Mesenchymal stem cell (in vitro differentiated cells and primary cell): ENCODE measurements around the gene RNF43.

ENCODE experiments used
- DNase-seq: peaks from one replicate; pipeline ENCODE4 v3.0.0-alpha.2; 2013
- H2AFZ ChIP-seq: one replicate; pipeline ENCODE4 v1.6.1; 2013; ENCODE audit warnings: low read depth, mild to moderate bottlenecking, control low read depth, inconsistent platforms, low read length, moderate library complexity
- H2AK5ac ChIP-seq: 2 replicates; pipeline ENCODE4 v1.6.1; 2013; ENCODE audit warnings: low read length, moderate library complexity, mild to moderate bottlenecking, inconsistent platforms; ENCODE audit not compliant: severe bottlenecking
- H2BK120ac ChIP-seq: one replicate; pipeline ENCODE4 v1.6.1; 2013; ENCODE audit warnings: low read depth, mild to moderate bottlenecking, inconsistent platforms, low read length, moderate library complexity
- H2BK12ac ChIP-seq, 2 experiments: one replicate each; pipeline ENCODE4 v1.6.1; 2013; ENCODE audit warnings: inconsistent platforms in 2 of 2, low read length in 2 of 2, mild to moderate bottlenecking in 2 of 2, moderate library complexity in 2 of 2, control low read depth in 1 of 2
- H2BK15ac ChIP-seq: one replicate; pipeline ENCODE4 v1.6.1; 2013; ENCODE audit warnings: mild to moderate bottlenecking, low read depth, inconsistent platforms; ENCODE audit not compliant: poor library complexity, severe bottlenecking
- H2BK5ac ChIP-seq: 2 replicates; pipeline ENCODE4 v1.6.1; 2013; ENCODE audit warnings: low read depth, mild to moderate bottlenecking, low read length, control low read depth, inconsistent platforms; ENCODE audit not compliant: poor library complexity, severe bottlenecking
- H3K14ac ChIP-seq, 2 experiments: one replicate each; pipeline ENCODE4 v1.6.1; 2013; ENCODE audit warnings: inconsistent platforms in 2 of 2, low read length in 2 of 2, control low read depth in 1 of 2, mild to moderate bottlenecking in 1 of 2, moderate library complexity in 1 of 2
- H3K18ac ChIP-seq, 2 experiments: one replicate each; pipeline ENCODE4 v1.6.1; 2013; ENCODE audit warnings: inconsistent platforms in 2 of 2, low read length in 2 of 2, control low read depth in 1 of 2, low read depth in 1 of 2, mild to moderate bottlenecking in 1 of 2
- H3K23ac ChIP-seq, 2 experiments: one replicate each; pipeline ENCODE4 v1.6.1; 2013; ENCODE audit warnings: inconsistent platforms in 2 of 2, low read length in 2 of 2, mild to moderate bottlenecking in 2 of 2, moderate library complexity in 2 of 2, control low read depth in 1 of 2
- H3K27ac ChIP-seq: 2 replicates; pipeline ENCODE4 v1.5.1; 2013; ENCODE audit warnings: mild to moderate bottlenecking, moderate library complexity, low read length, control low read depth, inconsistent platforms; ENCODE audit not compliant: poor library complexity, severe bottlenecking
- H3K27me3 ChIP-seq, 2 experiments: 2 replicates each; pipeline versions ENCODE4 v1.6.1 to v1.7.0; 2013; ENCODE audit warnings: low read length in 2 of 2, mild to moderate bottlenecking in 2 of 2, moderate library complexity in 2 of 2, control low read depth in 1 of 2, inconsistent platforms in 1 of 2; ENCODE audit not compliant: control insufficient read depth in 1 of 2, insufficient read depth in 1 of 2
- H3K36me3 ChIP-seq, 2 experiments: 2 replicates each; pipeline versions ENCODE4 v1.6.1 to v1.7.0; 2013; ENCODE audit warnings: low read length in 2 of 2, control low read depth in 1 of 2, inconsistent platforms in 1 of 2, low read depth in 1 of 2, mild to moderate bottlenecking in 1 of 2; ENCODE audit not compliant: insufficient read depth in 2 of 2, control insufficient read depth in 1 of 2
- H3K4ac ChIP-seq, 2 experiments: one replicate each; pipeline ENCODE4 v1.6.1; 2013; ENCODE audit warnings: inconsistent platforms in 2 of 2, low read length in 2 of 2, mild to moderate bottlenecking in 2 of 2, moderate library complexity in 2 of 2, control low read depth in 1 of 2, low read depth in 1 of 2
- H3K4me1 ChIP-seq: 2 replicates; pipeline ENCODE4 v1.6.1; 2013; ENCODE audit warnings: low read depth, low read length, control low read depth; ENCODE audit not compliant: control insufficient read depth, insufficient read depth
- H3K4me2 ChIP-seq: 2 replicates; pipeline ENCODE4 v1.6.1; 2013; ENCODE audit warnings: low read length, mild to moderate bottlenecking, inconsistent platforms; ENCODE audit not compliant: poor library complexity, severe bottlenecking
- H3K4me3 ChIP-seq, 2 experiments: 2 replicates each; pipeline versions ENCODE4 v1.5.1 to v1.7.0; 2013; ENCODE audit warnings: low read length in 2 of 2, mild to moderate bottlenecking in 2 of 2, control low read depth in 1 of 2, low read depth in 1 of 2; ENCODE audit not compliant: insufficient read depth in 1 of 2
- H3K79me1 ChIP-seq: replicated peaks from 2 replicates; pipeline ENCODE4 v1.6.1; 2013; ENCODE audit warnings: mild to moderate bottlenecking, control low read depth, low read length, inconsistent platforms; ENCODE audit not compliant: poor library complexity, severe bottlenecking
- H3K9ac ChIP-seq: 2 replicates; pipeline ENCODE4 v1.7.0; 2013; ENCODE audit warnings: mild to moderate bottlenecking, low read length, moderate library complexity
- H3K9me3 ChIP-seq: 2 replicates; pipeline ENCODE4 v1.7.0; 2013; ENCODE audit warnings: mild to moderate bottlenecking, low read length; ENCODE audit not compliant: control insufficient read depth
- H4K8ac ChIP-seq: one replicate; pipeline ENCODE4 v1.6.1; 2013; ENCODE audit warnings: inconsistent platforms, mild to moderate bottlenecking, low read length, moderate library complexity
- H4K91ac ChIP-seq: one replicate; pipeline ENCODE4 v1.6.1; 2013; ENCODE audit warnings: mild to moderate bottlenecking, low read length, inconsistent platforms
- WGBS: methylation state at CpG from one replicate; pipeline ENCODE4 v1.1.7; 2013; ENCODE audit warnings: mixed read lengths; 5-methylcytosine and 5-hydroxymethylcytosine counted together

The RNF43 gene

DNA sequence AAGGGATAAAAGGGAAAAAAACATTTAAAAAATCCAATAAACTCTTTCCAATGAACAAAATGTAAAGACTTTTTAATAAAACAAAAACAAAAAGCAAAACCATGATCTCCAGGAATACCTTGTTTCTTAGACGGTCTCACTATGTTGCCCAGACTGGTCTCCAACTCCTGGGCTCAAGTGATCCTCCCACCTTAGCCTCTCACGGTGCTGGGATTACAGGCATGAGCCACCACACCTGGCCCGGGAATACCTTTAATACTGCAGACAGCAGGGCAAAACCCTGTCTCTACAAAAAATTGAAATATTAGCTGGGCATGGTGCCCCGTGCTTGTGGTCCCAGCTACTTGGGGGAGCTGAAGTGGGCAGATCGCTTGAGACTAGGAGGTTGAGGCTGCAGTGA lies 7.9 kb downstream of the RNF43 start:
- Histone ChIP-seq H4K91ac (no peak overlapping the region), H4K8ac (no peak overlapping the region), H3K18ac (no peak overlapping the region), H2AFZ (no peak overlapping the region), H3K23ac (no peak overlapping the region), H2BK12ac (no peak overlapping the region), H2BK15ac (no peak overlapping the region), H3K4me3 (no peak overlapping the region), H2AK5ac (no peak overlapping the region), H3K27ac (no peak overlapping the region), H3K27me3 (no peaks in the 10 kb centered on the region), H3K9ac (no peak overlapping the region), H3K36me3 (no peaks in the 10 kb centered on the region), H3K4ac (no peak overlapping the region), H3K4me1 (no peaks in the 10 kb centered on the region), H3K9me3 (no peaks in the 10 kb centered on the region), H3K4me2 (no peak overlapping the region), H3K14ac (no peak overlapping the region), H2BK5ac (no peak overlapping the region), H2BK120ac (no peak overlapping the region), H3K79me1 (no peaks in the 10 kb centered on the region)
- DNase-seq, result no peak
- 87% methylated on average over 4 of the region's 5 CpGs for WGBS

DNA sequence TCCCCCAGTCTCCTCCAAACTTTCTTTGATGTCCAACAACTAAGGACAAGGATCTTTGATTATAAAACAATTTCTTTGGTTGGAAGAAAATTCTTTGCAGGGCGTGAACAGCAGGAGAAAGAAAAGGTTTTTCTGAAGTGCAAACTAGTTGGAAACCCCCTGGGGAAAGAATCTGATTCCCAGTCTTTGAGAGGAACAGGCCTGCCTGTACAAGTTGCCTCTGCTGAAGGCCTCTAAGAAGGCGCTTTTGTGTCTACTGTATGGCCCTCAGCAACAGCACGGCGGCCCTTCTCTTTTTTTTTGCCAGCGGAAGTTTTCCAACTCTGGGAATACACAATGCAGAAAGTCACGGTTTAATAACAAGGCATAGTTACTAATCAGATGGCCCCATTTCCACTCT lies 14.0 kb downstream of the RNF43 start:
- Histone ChIP-seq H3K4me1 (no peaks in the 10 kb centered on the region), H3K14ac (no peak overlapping the region), H2BK120ac (no peak overlapping the region), H2AFZ (no peak overlapping the region), H3K18ac (no peak overlapping the region), H3K9ac (no peak overlapping the region), H3K27ac (no peak overlapping the region), H3K36me3 (no peaks in the 10 kb centered on the region), H2BK5ac (no peak overlapping the region), H3K4ac (no peak overlapping the region), H2BK12ac (no peak overlapping the region), H4K8ac (no peak overlapping the region), H4K91ac (no peak overlapping the region), H3K9me3 (no peaks in the 10 kb centered on the region), H3K4me2 (no peak overlapping the region), H2BK15ac (no peak overlapping the region), H3K4me3 (no peak overlapping the region), H2AK5ac (no peak overlapping the region), H3K27me3 (peaks cover 9 to 16% of the 10 kb centered on the region in 2 experiments), H3K79me1 (no peaks in the 10 kb centered on the region), H3K23ac (no peak overlapping the region)
- no peak for DNase-seq
- WGBS, result 25% methylated on average over 6 of the region's 6 CpGs

DNA sequence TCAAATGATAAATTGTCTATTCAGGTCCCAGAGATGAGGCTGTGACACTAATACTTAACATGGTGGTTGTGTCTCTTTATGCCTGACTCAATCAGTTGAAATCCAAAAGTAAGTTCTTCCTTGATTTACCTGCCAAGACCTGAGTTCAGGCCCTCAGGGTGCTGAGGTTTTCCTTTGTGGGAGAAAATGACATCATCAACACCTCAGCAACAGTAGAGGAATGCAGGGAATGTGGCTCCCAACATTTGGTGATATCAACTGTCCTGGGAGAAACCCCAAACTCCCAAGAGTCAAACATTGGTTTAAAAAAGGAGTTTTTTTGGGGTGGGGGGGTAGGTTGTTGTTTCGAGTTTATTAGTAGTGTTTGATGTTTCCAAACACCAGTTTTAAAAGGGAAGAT lies 14.7 kb downstream of the RNF43 start:
- WGBS, result 29% methylated on average over 1 of the region's 1 CpG

DNA sequence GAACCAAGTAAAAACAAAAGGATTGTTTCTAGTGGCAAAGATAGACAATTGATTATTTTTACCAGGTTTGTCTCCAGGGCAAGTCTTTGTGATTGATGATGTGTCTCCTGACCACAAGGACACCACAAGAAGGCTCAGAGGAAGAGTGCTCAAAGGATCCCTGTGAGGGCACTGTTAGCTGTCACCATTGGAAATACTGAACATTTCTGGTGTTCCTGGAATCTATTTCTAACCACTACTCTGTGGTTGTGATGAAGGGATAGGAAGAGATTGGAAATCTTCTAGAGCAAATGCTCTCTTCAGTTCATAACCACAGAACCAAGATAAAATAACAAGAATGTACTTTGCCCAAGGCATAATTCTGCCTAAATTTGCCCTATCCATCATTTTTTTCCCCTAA lies 15.3 kb downstream of the RNF43 start:
- H3K36me3 ChIP-seq, result no peaks in the 10 kb centered on the region
- H3K18ac ChIP-seq, result no peak overlapping the region
- H2BK15ac ChIP-seq, result no peak overlapping the region
- no peaks in the 10 kb centered on the region for H3K9me3 ChIP-seq
- no peaks in the 10 kb centered on the region for H3K4me1 ChIP-seq
- no peak overlapping the region for H3K4me2 ChIP-seq
- no peak overlapping the region for H3K27ac ChIP-seq
- H3K23ac ChIP-seq, result no peak overlapping the region
- H3K79me1 ChIP-seq, result no peaks in the 10 kb centered on the region
- no peak overlapping the region for H2AK5ac ChIP-seq
- H3K9ac ChIP-seq, result no peak overlapping the region
- H4K91ac ChIP-seq, result no peak overlapping the region
- H3K27me3 ChIP-seq, result peaks cover 9 to 16% of the 10 kb centered on the region in 2 experiments
- H2BK120ac ChIP-seq, result no peak overlapping the region
- H3K4ac ChIP-seq, result no peak overlapping the region
- H3K14ac ChIP-seq, result no peak overlapping the region
- no peak overlapping the region for H3K4me3 ChIP-seq
- no peak overlapping the region for H2BK5ac ChIP-seq
- no peak overlapping the region for H2BK12ac ChIP-seq
- H2AFZ ChIP-seq, result no peak overlapping the region
- no peak overlapping the region for H4K8ac ChIP-seq
- peak; percentile 13 for DNase-seq

More for the DNA sequence above, 14.7 kb downstream of the RNF43 start:
- no peak overlapping the region for H4K8ac ChIP-seq
- no peak overlapping the region for H3K4me3 ChIP-seq
- H3K9me3 ChIP-seq, result no peaks in the 10 kb centered on the region
- H3K9ac ChIP-seq, result no peak overlapping the region
- no peak overlapping the region for H2AK5ac ChIP-seq
- H2BK12ac ChIP-seq, result no peak overlapping the region
- no peaks in the 10 kb centered on the region for H3K36me3 ChIP-seq
- H3K14ac ChIP-seq, result no peak overlapping the region
- no peaks in the 10 kb centered on the region for H3K79me1 ChIP-seq
- H3K23ac ChIP-seq, result no peak overlapping the region
- H3K27ac ChIP-seq, result no peak overlapping the region
- H2BK120ac ChIP-seq, result no peak overlapping the region
- no peak overlapping the region for H2BK5ac ChIP-seq
- no peak overlapping the region for H3K18ac ChIP-seq
- H3K27me3 ChIP-seq, result peaks cover 9 to 16% of the 10 kb centered on the region in 2 experiments
- DNase-seq, result no peak
- H3K4me1 ChIP-seq, result no peaks in the 10 kb centered on the region
- H4K91ac ChIP-seq, result no peak overlapping the region
- no peak overlapping the region for H2BK15ac ChIP-seq
- H3K4me2 ChIP-seq, result no peak overlapping the region
- no peak overlapping the region for H3K4ac ChIP-seq
- H2AFZ ChIP-seq, result no peak overlapping the region
